IPS-18a (cell line): Measurements from ENCODE around the gene OR51D1.

Source experiments
- H3K27ac ChIP-seq: one replicate; pipeline ENCODE4 v1.5.1; 2013; ENCODE audit warnings: low read length
- H3K27me3 ChIP-seq: one replicate; pipeline ENCODE4 v1.6.1; 2013; ENCODE audit warnings: mild to moderate bottlenecking, low read length; ENCODE audit not compliant: control insufficient read depth, insufficient read depth
- H3K36me3 ChIP-seq: one replicate; pipeline ENCODE4 v1.6.1; 2013; ENCODE audit warnings: low read depth, low read length; ENCODE audit not compliant: control insufficient read depth
- H3K4me1 ChIP-seq: one replicate; pipeline ENCODE4 v1.6.1; 2013; ENCODE audit warnings: low read depth, low read length; ENCODE audit not compliant: control insufficient read depth
- H3K4me3 ChIP-seq: one replicate; pipeline ENCODE4 v1.5.1; 2013; ENCODE audit warnings: low read length
- H3K9ac ChIP-seq: one replicate; pipeline ENCODE4 v1.6.1; 2013; ENCODE audit warnings: mild to moderate bottlenecking, low read length, moderate library complexity
- H3K9me3 ChIP-seq: one replicate; pipeline ENCODE4 v1.6.1; 2013; ENCODE audit warnings: low read depth, low read length; ENCODE audit not compliant: control insufficient read depth

The OR51D1 gene

DNA sequence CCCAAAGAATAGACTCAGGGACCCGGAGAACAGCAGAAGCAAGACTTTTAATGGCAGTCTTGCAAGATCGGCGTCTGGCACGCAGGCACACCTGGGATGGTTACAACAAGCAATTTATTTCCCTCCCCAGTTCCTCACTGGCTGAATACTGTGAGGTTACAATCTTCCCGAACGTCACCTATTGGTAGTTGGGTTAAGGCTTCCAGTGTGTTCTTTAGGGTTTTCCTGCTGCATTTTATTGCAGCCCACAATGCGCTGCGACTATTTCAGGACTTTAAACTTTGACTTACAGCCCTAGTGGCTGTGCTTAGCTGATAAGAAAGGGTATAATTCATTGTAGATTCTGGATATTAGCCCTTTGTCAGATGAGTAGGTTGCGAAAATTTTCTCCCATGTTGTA lies 17.8 kb upstream of the OR51D1 start:
- no peak overlapping the region for H3K27ac ChIP-seq
- H3K9me3 ChIP-seq, result no peaks in the 10 kb centered on the region
- H3K36me3 ChIP-seq, result no peaks in the 10 kb centered on the region
- no peak overlapping the region for H3K4me3 ChIP-seq
- no peak overlapping the region for H3K9ac ChIP-seq
- no peaks in the 10 kb centered on the region for H3K27me3 ChIP-seq
- H3K4me1 ChIP-seq, result no peaks in the 10 kb centered on the region

DNA sequence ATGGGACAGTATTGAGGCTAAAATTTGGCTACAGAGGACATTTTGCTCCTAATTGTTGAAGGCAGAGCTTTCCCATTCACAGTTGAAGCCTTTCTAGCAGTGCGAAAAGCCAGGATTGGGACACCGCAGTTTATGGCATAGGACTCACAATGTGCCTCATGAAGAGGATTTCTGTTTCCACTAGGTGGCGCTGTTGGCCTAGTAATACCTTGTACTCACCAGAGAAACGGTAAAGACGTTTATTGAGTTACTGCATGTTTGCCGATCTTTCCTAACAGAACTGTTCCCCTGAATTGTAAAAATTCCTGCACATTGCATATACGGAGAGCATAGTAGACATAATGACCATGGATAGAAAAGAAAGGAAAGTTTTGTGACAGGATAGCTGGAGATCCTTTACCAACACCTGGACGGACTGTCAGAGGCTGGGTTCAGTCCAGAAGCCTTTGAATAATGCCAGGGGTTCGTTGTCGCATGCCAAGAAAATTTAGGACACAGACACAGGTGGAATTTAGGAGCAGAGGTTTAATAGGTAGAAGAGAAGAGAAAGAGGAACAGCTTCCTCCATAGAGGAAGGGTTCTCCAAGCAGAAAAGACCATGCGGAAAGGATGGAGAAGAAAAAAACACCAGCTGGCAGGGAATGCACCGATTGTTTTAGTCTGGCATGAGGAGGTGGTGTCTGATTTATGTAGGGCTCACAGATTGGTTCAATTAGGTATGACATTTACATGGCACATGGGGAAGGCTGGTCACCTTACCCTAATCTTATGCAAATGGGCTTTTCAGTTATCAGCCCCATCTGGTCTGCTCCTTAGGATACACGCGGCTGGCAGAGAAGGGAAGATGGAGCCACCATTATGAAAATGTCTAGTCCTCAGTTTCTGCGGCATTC lies 10.8 kb upstream of the OR51D1 start:
- Histone ChIP-seq H3K36me3 (no peaks in the 10 kb centered on the region), H3K9ac (no peak overlapping the region), H3K4me1 (peaks cover 13% of the 10 kb centered on the region), H3K27me3 (no peaks in the 10 kb centered on the region), H3K27ac (no peak overlapping the region), H3K4me3 (no peak overlapping the region), H3K9me3 (no peaks in the 10 kb centered on the region)

DNA sequence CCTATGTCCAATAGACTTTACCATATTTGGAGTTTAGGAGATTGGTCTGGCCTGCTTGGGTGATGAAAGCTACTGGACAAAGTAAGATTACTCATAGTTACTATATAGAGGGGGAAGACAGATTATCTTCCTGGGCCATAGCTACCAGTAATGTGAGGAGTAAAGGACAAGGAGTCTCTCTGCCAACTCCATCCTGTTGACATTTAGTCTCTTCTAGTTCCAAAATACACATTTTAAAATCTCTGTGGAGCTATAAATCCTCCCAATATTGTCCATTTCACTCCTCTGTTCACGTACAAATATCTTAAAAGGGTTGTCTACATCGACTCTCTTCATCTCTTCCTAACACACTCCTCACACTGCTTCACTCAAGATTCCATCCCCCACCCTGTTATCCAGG lies 1.1 kb upstream of the OR51D1 start:
- no peak overlapping the region for H3K9ac ChIP-seq
- peaks cover 11% of the 10 kb centered on the region for H3K27me3 ChIP-seq
- no peaks in the 10 kb centered on the region for H3K9me3 ChIP-seq
- H3K36me3 ChIP-seq, result no peaks in the 10 kb centered on the region
- H3K4me1 ChIP-seq, result no peaks in the 10 kb centered on the region
- no peak overlapping the region for H3K27ac ChIP-seq
- no peak overlapping the region for H3K4me3 ChIP-seq

DNA sequence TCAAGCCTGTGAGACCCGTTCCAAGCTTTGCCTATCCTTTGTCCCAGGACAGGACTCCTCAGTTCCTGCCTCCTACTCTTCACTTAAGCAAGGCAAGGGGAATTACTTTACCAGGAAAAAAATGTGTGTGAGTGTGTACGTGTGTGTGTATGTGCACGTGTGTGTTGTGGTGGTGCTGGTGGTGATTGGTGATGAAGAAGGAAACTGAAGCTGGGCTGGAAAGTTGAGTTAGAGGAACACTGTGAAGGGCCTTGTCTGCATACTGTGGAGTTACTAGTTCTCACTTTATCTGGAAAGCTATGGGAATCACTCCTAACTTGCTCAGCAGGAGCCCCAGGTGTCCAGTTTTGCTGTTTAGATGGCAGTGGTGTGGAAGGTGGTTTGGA lies 378 bp downstream of the OR51D1 start:
- no peak overlapping the region for H3K4me3 ChIP-seq
- no peak overlapping the region for H3K27ac ChIP-seq
- H3K9me3 ChIP-seq, result no peaks in the 10 kb centered on the region
- H3K36me3 ChIP-seq, result no peaks in the 10 kb centered on the region
- no peak overlapping the region for H3K9ac ChIP-seq
- no peaks in the 10 kb centered on the region for H3K4me1 ChIP-seq
- peaks cover 11% of the 10 kb centered on the region for H3K27me3 ChIP-seq

DNA sequence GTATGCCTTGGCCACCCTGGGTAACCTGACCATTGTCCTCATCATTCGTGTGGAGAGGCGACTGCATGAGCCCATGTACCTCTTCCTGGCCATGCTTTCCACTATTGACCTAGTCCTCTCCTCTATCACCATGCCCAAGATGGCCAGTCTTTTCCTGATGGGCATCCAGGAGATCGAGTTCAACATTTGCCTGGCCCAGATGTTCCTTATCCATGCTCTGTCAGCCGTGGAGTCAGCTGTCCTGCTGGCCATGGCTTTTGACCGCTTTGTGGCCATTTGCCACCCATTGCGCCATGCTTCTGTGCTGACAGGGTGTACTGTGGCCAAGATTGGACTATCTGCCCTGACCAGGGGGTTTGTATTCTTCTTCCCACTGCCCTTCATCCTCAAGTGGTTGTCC lies 2.7 kb downstream of the OR51D1 start:
- no peak overlapping the region for H3K4me3 ChIP-seq
- no peaks in the 10 kb centered on the region for H3K4me1 ChIP-seq
- no peaks in the 10 kb centered on the region for H3K36me3 ChIP-seq
- no peaks in the 10 kb centered on the region for H3K9me3 ChIP-seq
- no peak overlapping the region for H3K9ac ChIP-seq
- no peak overlapping the region for H3K27ac ChIP-seq
- peaks cover 11% of the 10 kb centered on the region for H3K27me3 ChIP-seq

DNA sequence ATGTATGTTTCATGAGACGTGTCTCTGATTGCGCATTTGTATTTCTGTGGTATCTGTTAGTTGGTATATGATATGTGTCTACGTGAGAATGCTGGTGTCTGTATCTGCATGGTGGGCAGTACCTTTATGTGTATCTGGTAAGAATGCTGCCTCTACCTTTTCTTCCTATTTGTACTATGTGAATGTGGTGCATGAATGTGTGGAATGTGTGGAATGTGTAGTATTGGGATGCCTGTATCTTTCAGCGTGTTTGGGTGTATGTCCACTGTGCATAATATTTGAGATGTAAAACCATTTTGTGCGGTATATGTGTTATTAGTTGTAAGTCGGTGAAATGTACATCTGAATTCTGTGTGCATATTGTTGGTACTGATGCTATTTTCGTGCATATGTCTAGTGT lies 4.2 kb downstream of the OR51D1 start:
- H3K36me3 ChIP-seq, result no peaks in the 10 kb centered on the region
- peaks cover 11% of the 10 kb centered on the region for H3K27me3 ChIP-seq
- no peaks in the 10 kb centered on the region for H3K4me1 ChIP-seq
- no peak overlapping the region for H3K9ac ChIP-seq
- H3K4me3 ChIP-seq, result no peak overlapping the region
- H3K9me3 ChIP-seq, result no peaks in the 10 kb centered on the region
- H3K27ac ChIP-seq, result no peak overlapping the region

DNA sequence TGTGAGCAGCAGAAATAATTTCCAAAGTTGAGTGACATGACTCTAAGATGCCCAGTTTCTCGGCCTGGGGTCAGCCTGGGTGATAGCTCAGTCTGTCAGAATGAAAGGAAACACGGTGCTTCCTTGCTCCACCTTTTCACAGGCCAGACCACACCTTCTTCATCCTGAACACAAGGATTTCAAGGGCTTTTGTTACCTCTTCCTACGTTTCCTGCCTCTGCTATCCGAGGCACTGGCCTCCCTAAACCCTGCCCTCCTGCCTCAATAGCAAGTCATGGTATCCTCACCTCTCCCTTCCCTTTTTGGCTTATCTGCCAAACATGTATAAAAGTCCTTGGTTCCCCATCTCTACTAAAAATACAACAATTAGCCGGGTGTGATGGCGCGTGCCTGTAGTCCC lies 4.8 kb downstream of the OR51D1 start:
- H3K36me3 ChIP-seq, result no peaks in the 10 kb centered on the region
- H3K27me3 ChIP-seq, result peaks cover 10% of the 10 kb centered on the region
- no peak overlapping the region for H3K9ac ChIP-seq
- H3K4me3 ChIP-seq, result no peak overlapping the region
- H3K4me1 ChIP-seq, result no peaks in the 10 kb centered on the region
- H3K27ac ChIP-seq, result no peak overlapping the region
- no peaks in the 10 kb centered on the region for H3K9me3 ChIP-seq

DNA sequence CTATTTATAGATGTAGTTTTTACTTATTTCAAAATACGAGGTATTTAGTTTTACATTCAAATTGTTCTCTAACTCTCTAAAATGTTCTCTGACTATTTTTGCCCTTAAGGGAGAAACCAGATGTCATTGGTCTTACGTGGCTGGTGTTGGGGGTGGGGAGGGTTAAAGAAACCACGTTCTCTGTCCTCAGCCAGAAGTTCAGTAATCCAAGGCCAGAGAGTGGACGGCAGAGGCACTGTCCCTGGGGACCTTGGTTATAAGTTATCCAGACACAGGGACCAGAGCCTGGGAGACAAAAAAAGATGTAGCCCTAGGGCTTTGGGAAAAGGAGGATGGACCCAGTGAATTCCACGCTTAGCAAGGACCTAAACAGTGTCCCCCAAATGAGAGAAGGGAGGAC lies 5.8 kb downstream of the OR51D1 start:
- Histone ChIP-seq H3K27me3 (no peaks in the 10 kb centered on the region), H3K27ac (no peak overlapping the region), H3K36me3 (no peaks in the 10 kb centered on the region), H3K4me1 (no peaks in the 10 kb centered on the region), H3K9me3 (no peaks in the 10 kb centered on the region), H3K4me3 (no peak overlapping the region), H3K9ac (no peak overlapping the region)

DNA sequence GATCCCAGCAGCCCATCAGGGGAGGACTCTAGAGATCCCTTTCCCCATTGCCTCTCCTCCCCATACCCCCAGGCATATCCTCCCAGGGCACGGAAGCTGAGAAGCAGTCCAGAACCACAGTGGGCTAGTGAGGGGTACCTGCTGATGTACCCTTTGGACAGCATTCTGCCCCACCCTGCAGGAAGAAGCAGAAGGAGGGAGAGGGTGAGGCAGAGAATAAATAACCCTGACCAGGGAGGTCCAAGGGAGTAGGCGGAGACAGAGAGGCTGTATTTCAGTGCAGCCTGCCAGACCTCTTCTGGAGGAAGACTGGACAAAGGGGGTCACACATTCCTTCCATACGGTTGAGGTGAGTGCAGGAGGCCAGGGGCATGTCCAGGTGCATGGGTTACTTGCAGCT lies 6.4 kb downstream of the OR51D1 start, which contains the start of gene OR51E1:
OR51E1 (plus strand) TSS at position 301 of the 400 bp plus-strand sequence. CDS start 8,545 bp downstream, outside the sequence.
- no peak within 1 kb of the TSS for H3K9ac ChIP-seq
- no peaks in the 10 kb centered on the region for H3K27me3 ChIP-seq
- no peaks in the 10 kb centered on the region for H3K9me3 ChIP-seq
- H3K4me1 ChIP-seq, result no peaks in the 10 kb centered on the region
- H3K27ac ChIP-seq, result no peak within 1 kb of the TSS
- H3K36me3 ChIP-seq, result no peaks in the 10 kb centered on the region
- no peak within 1 kb of the TSS for H3K4me3 ChIP-seq

DNA sequence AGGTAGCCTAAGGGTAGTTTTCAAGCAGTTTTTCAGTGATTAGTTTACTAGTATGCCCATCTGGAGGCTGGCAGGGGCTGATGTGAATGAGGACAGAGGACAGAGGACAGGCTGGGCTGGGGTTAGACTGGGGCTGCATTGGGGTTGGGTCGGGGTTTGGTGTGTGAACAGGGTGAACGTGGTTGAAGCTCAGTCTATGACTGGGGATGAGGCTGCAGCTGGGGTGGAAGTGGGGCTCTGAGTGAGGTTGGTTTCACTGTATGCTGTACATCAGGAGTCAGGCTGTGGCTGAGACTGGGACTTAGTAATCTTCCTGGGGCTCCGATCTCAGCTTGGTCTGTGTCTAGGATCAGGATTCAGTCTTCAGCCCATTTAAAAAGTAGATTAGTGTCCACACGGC lies 7.0 kb downstream of the OR51D1 start:
- Histone ChIP-seq H3K4me1 (no peaks in the 10 kb centered on the region), H3K36me3 (no peaks in the 10 kb centered on the region), H3K9ac (no peak overlapping the region), H3K27ac (no peak overlapping the region), H3K27me3 (no peaks in the 10 kb centered on the region), H3K4me3 (no peak overlapping the region), H3K9me3 (no peaks in the 10 kb centered on the region)

DNA sequence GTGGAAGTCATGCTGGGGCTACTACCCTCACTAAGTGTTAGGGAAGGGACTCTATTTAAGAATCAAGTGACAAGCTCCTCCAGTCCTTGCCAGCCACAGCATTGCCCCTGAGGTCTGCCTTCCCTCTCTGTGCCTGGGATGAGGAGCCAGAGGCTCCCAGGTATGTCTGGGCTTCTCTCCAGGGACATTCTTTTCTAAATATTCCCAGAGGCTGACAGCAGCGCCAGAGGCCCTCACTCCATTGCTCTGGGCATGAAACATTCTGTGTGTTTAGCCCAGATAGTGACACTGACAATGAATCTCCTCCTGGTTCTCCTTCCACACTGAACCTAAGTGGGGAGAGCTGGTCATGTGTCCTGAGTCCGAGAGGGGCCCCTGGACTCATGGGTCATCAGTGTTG lies 8.7 kb downstream of the OR51D1 start:
- Histone ChIP-seq H3K9me3 (no peaks in the 10 kb centered on the region), H3K4me3 (no peak overlapping the region), H3K27ac (no peak overlapping the region), H3K27me3 (no peaks in the 10 kb centered on the region), H3K36me3 (no peaks in the 10 kb centered on the region), H3K9ac (no peak overlapping the region), H3K4me1 (no peaks in the 10 kb centered on the region)

DNA sequence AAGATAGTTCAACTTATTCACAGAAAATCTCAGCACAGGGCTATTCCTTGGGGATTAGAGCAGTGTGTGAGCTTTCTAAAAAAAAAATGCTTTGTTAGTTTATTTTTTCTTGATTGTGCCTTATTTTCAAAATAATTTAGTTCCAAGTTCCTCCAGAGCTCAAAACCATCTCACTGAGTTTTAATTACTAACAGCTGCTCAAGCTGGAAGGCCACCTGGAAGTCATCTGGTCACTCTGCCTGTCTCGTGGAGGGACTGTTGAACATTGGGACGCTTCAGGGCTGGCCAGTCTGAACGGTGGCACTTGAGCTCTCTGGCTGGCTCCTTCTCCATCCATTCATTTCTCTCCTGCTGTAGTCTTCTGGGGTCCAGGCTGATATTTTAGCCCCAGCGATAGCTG lies 10.5 kb downstream of the OR51D1 start:
- no peaks in the 10 kb centered on the region for H3K27me3 ChIP-seq
- no peaks in the 10 kb centered on the region for H3K4me1 ChIP-seq
- H3K9me3 ChIP-seq, result no peaks in the 10 kb centered on the region
- H3K27ac ChIP-seq, result no peak overlapping the region
- H3K9ac ChIP-seq, result no peak overlapping the region
- no peak overlapping the region for H3K4me3 ChIP-seq
- H3K36me3 ChIP-seq, result no peaks in the 10 kb centered on the region
